GM12873 (cell line): ENCODE measurements around the gene ZNF134.

Experiments
- TF ChIP-seq, protein P1 (sequence below): IDR thresholded peaks from 2 replicates; pipeline ENCODE4 v1.5.1; 2012; ENCODE audit warnings: low read depth, mild to moderate bottlenecking, moderate library complexity, low read length, control low read depth; ENCODE audit not compliant: insufficient read depth; ENCODE audit errors: missing control alignments

The ZNF134 gene

DNA sequence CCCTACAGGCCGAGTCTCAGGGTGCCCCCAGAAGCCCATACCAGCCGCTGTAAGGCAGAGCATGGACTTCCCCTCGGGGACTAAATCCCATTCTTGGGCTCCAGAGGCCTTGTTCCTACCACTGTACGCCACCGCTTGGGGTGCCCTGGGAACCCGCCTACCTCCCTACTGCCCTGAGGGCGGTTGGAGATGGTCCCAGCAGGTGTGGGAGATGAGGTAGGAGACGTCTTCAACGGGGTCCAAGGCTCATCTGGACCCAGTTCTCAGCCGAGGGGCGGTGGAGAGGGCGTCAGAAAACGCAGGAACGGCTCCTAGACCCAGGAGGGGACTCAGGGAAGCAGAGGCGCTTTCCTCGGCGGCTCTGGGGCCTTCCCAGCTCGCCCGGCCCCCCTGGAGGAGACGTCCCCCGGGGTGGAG, 30.9 kb upstream of the ZNF134 start:
- TF ChIP-seq, protein P1, sequence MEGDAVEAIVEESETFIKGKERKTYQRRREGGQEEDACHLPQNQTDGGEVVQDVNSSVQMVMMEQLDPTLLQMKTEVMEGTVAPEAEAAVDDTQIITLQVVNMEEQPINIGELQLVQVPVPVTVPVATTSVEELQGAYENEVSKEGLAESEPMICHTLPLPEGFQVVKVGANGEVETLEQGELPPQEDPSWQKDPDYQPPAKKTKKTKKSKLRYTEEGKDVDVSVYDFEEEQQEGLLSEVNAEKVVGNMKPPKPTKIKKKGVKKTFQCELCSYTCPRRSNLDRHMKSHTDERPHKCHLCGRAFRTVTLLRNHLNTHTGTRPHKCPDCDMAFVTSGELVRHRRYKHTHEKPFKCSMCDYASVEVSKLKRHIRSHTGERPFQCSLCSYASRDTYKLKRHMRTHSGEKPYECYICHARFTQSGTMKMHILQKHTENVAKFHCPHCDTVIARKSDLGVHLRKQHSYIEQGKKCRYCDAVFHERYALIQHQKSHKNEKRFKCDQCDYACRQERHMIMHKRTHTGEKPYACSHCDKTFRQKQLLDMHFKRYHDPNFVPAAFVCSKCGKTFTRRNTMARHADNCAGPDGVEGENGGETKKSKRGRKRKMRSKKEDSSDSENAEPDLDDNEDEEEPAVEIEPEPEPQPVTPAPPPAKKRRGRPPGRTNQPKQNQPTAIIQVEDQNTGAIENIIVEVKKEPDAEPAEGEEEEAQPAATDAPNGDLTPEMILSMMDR, result no peak

DNA sequence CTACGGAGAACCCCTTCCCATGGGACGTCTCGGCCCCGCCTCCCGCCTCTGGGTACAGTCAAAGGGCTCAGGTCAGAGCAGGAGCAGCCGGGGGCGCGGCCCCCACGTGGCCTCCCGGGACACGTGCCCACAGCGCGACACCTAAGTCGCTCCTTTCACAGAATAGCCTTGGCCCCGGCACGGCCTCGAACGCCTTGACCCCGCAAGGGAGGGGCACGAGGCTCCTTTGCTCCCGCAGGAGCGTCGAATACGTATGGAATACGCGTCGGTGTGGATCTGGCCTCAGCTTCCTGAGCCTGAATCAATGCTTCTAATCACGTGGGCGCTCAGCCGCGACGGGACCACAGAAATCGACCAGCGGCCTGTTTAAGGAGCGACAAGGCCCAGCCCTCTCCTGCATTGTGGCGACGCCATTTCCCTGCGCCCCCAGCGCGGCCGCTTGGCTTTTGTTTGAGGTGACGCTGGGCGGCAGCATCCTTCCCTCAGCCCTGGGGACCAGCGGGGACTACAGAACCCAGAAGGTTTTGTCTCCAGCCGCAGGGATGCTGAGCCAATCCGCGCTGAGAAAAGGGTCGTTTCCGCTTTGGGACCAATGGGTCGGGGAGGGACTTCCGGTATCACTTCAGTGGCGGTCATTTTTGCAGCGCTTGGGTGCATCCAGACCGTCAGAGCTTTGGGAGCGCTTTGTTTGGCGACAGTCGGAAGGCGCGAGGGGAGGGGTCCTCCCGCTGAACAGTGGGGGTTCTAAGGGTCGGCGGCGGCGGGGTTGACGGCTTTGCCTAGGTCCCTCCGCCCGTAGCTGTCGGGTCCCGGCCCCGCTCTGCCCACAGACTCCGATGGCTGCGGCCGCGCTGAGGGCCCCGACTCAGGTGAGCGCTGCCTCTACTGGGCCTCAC, 30.3 kb upstream of the ZNF134 start, which contains the start of gene ZIK1:
Gene ZIK1 (plus strand): TSS at position 625 of the 896 bp plus-strand sequence. CDS start 212 bp downstream, at position 837.
- TF ChIP-seq, protein P1, result no peak

DNA sequence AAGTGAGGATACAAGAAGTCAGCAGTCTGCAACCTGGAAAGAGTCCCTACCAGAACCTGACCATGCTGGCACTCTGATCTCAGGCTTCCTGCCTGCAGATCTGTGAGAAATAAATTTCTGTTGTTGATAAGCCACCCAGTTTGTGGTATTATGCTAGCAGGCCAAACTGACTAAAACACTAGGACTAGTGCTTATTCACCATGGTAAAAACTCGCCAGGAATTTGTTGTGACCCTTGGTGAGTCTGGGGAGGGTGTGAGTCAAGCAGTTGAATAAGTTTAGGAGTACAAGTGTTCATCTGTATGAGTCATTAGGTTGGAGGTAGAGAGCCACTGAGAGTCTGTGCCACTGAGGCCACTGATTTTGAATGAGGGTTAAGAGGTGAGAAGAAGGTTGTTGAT, 26.5 kb upstream of the ZNF134 start:
- TF ChIP-seq, protein P1, result no peak

DNA sequence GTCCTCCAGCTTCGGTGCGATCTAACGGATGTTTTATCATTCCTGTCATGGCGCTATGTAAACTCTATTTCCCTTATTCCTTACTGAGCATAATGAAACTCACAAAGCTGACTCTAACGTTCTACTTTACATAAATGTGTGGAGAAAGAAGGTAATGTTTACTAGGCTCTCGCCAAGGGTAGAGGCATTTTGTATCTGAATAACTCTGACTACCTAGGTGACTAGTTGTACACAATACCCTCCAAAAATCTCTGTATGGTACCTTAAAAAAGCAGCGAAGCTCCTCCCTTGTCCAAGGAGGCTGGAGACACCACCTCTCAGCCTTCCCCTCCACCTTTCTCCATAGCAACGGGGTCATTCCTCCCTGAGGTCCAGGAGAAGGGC, 14.7 kb upstream of the ZNF134 start:
- TF ChIP-seq, protein P1, result no peak

DNA sequence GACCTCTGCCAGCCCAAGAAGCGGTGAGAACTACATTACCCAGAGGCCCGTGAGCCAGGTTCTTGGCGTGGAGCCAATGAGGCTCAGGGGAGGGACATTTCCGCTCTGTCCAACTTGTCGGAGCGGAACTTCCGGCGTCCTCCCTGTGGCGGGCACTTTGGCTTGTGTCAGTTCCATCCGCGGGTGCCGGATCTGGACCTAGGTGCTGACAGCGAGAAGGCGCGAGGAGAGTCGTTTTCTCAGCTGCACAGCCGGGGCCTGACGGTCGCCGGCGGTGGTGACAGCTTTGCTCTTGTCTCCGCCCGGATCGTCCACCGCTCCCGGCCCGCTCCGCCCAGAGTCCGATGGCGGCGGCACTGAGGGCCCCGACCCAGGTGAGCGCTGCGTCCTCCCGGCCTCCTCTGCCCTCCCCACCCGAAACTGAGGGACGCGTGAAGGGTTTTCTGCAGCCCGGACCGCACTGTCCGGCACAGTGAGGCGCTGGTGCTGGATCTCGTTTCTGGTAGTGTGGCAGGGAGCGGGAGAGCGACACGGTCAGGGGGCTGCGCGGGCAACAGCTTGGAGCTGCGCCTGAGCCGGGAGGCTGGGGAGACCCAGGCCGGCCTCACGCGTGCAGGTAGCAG, 14.2 kb upstream of the ZNF134 start, which contains the start of gene ZNF530:
Gene ZNF530 (plus strand): TSS at position 125 of the 623 bp plus-strand sequence. CDS start 4,461 bp downstream, outside the sequence.
- TF ChIP-seq, protein P1, result no peak

DNA sequence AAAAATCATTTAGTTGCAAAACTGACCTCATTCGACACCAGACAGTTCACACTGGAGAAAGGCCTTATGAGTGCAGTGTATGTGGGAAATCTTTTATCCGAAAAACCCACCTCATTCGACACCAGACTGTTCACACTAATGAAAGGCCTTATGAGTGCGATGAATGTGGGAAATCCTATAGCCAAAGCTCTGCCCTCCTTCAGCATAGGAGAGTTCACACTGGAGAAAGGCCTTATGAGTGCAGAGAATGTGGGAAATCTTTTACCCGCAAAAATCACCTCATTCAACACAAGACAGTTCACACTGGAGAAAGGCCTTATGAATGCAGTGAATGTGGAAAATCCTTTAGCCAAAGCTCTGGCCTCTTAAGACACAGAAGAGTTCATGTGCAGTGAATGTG, 7.1 kb upstream of the ZNF134 start:
- TF ChIP-seq, protein P1, result no peak

DNA sequence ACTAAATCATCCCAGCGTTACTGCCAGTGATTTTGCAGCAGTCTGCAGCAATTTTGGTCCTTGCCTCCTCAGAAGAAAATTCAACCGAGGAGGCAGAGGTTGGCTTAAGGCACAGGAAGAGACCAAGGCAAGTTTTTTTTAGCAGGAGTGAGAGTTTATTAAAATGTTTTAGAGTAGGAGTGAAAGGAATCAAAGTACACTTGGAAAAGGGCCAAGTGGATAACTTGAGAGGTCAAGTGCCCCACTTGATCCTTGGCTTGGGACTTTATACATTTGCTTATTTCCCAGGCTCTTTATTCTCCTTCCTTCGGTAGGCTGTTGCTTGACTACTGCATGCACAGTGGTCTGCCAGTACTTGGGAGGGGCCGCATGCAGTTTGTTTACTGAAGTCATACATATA, 2.9 kb upstream of the ZNF134 start:
- TF ChIP-seq, protein P1, result no peak
